Dermis microvascular lymphatic vessel endothelial cell (primary cell): Measurements from ENCODE around the gene TMEM218. TPM values are rescaled to one million over a fixed set of nuclear protein-coding genes. Genes with fewer than 3 reads are reported as not detected.

ENCODE experiments used
- DNase-seq, 2 donors: peaks; one replicate each; pipeline versions ENCODE4 v3.0.0 to v3.0.0-alpha.2; 2010; ENCODE audit warnings: low read depth in 2 of 2
- total RNA-seq: library from RNA; depleted of rRNA; stranded (reverse); fragments of >200 nt; gene quantifications from 2 replicates; pipeline ENCODE4 v1.2.1, GENCODE V29; 2014

The TMEM218 gene
- total RNA-seq, 1 donor from 2014 or later = 15.3 TPM

DNA sequence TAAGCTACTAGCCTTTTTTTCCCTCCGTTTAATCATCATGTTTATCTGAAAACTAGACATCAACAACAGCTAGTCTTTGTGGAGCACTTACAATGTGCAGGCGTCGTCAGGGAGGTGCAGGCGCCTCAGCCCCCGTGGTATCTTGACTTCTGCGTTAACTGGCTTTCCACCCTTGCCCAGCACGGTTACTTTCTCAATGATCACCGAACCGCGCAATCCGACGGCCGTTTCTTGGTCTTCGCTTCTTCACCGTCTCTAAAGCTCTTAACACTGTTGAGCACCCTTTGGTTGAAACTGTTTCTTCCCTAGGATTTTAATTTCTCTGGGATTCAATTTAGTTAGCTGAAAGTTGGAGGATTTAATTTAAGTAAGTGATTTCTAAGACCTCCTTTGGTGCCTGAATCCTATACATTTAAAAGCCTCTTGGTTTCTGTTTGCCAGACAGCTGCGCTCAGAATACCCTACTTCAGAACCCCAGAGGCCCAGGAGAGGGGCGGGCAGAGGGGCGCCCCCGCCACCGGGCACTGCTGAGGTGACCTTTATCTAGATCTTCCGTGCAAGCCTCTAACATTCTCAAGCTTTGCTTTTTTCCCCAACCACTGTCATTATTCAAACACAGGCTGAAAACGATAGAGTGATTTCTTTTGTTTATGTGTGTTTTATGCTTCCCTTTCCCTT is 18.0 kb upstream of the TMEM218 start:
- DNase-seq = no peak

DNA sequence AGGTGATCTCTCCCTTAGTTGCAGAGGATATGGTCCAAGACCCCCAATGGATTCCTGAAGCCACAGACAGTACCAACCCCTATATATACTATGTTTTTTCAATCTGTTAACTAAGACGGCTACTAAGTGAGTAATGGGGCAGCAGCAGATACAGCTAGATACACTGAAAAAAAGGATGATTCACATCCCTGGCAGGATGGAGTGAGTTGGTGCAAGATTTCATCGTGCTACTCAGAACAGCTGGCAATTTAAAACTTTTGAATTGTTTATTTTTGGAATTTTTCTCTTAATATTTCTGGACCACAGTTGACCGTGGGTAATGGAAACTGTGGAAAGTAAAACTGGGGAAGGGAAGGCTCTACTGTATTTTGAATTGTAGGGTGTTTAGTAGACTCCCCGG is 17.0 kb upstream of the TMEM218 start:
- no peak for DNase-seq

- DNase-seq = no peak
Measured at GRCh38 chr11:125124618-125124992, 13.2 kb upstream of the TMEM218 start.

GRCh38 chr11:125123947-125124617 is 12.7 kb upstream of the TMEM218 start:
- peak; percentile 16 to 49 for DNase-seq

GRCh38 chr11:125123194-125123946 is 11.9 kb upstream of the TMEM218 start:
- no peak for DNase-seq

GRCh38 chr11:125117429-125117828 is 6.0 kb upstream of the TMEM218 start:
- DNase-seq = no peak

DNA sequence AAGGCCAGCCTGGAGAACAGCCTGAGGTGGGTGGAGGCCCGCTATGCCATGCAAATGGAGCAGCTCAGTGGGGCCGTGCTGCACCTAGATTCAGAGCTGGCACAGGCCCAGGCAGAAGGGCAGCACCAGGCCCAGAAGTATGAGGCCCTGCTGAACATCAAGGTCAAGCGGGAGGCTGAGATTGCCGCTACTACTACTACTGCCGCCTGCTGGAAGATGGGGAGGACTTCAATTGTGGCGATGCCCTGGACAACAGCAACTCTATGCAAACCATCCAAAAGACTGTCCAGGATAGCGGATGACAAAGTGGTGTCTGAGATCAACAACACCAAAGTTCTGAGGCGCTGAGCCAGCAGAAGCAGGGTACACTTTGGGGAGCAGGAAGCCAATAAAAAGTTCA is 3.1 kb upstream of the TMEM218 start:
- peak in 1 of 2 donors; percentile 25 for DNase-seq

- DNase-seq = no peak
Measured at GRCh38 chr11:125112208-125112604, 780 bp upstream of the TMEM218 start.

GRCh38 chr11:125111001-125111342 is 454 bp downstream of the TMEM218 start:
- no peak for DNase-seq

- no peak for DNase-seq
Measured at GRCh38 chr11:125110506-125110905, 920 bp downstream of the TMEM218 start.

GRCh38 chr11:125108469-125108868 is 3.0 kb downstream of the TMEM218 start:
- no peak for DNase-seq

DNA sequence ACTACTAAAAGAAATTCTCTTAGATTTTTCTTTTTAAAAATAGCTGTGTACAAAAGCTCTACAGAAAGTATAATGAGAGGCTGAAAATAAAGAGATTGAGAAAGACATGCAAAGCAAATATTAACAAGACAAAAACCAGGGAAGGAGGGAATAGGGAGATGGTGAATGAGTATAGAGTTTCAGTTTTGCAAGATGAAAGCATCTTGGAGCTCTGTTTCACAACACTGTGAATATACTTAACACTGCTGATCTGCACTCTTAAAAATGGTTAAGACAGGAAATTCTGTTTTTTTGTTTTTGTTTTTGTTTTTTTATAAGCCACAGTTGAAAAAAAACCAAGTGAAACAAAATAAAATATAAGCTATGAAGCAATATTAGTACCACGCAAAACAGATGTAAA is 5.5 kb downstream of the TMEM218 start:
- no peak for DNase-seq

DNA sequence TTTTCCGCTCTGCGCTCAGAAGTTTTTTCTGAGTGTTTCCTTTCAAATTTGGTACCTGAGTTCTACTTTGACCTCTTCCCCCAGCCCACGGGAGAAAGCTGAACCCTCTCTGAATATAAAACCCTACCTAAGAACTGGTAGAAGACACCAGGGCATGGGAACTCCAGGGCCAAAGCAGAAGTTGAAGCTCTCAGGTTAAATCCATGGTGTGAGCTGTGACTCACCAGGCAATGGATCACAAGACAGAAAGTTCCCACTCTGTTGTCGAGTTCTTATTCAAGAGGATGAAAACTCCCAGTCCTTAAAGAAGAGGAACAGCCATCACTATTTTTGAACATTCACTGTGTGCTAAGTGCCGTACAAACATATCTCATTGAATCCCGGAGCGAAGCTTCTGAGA is 8.9 kb downstream of the TMEM218 start:
- no peak for DNase-seq

DNA sequence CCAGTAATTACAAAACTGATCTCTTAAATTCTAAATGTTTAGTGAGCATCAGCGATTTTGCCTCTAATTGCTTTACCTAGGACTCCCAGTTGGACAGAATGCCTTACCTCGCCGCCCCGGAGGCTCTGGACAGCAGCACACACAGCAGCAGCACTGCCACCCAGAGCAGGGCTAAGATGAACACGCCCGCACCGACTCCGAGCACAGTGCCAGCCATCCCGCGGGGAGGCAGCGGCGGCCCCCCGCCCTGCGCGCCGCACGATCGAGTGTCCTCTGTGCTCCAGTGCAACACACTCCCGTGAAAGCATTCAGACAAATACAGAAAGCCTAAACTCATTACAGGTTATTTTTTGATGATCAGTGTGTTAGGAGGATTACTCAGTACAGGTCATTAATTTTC is 9.4 kb downstream of the TMEM218 start:
- no peak for DNase-seq

DNA sequence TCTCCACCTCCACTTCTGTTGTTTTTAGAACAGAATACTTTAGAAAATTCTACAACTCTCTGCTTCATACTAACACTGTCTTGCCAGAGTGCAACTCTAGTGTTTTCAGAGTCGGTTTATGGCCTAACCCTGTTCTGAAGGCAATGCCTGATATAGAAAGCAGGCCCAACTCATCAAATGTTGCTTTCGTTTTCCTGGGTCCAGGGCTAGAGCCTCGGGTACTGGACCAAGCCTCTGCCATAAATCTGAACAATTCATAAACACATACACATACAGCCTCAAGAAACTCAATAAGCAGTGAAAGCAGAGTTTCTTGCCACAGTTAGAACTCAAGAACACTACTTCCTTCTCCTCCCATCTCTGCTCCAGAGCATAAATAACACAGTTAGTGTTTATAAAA is 9.8 kb downstream of the TMEM218 start:
- DNase-seq = no peak

DNA sequence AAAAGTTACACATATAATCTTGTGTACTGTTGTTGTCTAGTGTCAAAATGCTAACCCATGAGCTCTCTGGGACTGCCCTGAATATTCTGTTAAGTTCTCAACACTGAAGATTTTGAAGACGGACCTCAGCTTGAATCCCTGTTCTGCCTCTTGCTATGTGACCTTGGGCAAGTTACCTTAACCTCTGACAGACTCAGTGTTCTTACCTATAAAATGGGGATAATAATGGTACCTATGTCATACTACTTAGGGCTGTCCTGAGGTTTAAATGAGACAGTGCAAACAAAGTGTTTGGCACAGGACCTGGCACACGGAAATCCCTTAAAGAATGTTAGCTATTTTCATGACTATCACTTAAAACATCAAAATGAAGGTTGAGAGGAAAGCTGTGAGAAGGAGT is 11.3 kb downstream of the TMEM218 start:
- DNase-seq = no peak

GRCh38 chr11:125094731-125095130 is 16.7 kb downstream of the TMEM218 start:
- DNase-seq = no peak

- DNase-seq = no peak
Measured at GRCh38 chr11:125093502-125093901, 17.9 kb downstream of the TMEM218 start.

- DNase-seq = no peak
Measured at GRCh38 chr11:125092669-125093068, 18.8 kb downstream of the TMEM218 start.

- no peak for DNase-seq
Measured at GRCh38 chr11:125091877-125092664, 19.4 kb downstream of the TMEM218 start.

DNA sequence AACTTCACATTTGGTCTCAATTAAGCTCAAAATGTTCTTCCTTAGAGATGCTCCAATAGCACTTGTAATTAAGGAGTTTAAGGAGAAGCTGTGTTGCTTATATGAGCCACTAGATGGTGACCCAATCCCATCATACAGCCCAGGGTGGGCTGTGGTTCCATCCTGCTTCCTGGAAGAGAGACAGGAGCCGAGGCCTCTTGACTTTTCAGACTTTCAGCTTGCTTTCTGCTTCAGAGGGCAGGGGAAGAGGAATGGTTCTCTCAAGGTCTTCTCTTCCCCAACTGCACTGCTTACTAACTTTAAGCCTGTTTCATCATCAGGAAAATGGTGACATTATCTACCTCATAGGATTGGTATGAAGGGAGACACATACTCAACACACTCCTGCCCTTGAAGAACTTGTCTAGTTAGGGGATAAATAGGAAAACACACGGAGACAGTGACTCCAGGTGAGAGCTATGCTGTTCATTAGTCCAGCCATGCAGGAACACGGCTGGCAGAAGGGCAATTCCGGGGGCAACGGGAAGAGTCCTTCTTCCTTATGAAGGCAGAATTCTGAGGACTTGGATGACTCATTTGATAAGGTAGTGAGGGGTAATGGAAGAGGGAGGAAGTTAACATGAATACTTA is 20.1 kb downstream of the TMEM218 start:
- peak; percentile 43 to 75 for DNase-seq

DNA sequence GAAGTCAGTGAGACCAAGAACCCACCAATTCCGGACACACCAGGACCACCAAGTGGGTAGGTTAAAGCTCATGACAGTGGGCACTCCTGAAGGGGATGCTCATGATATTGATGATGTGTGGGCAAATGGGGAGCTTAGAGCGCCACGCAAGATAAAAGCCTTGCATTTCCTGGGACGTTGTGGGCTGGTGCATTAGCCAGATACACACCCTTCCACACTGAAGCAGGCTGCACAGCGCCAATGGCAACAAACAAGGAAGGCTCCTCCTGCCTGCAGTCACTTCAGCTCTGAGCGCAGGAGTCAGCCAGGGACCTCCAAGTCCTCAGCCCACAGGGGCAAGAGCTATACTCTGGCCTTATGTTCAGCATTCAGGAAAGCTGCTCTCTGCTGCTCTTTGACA is 20.6 kb downstream of the TMEM218 start:
- no peak for DNase-seq
